H1 (cell line): ENCODE data around the gene NRP2. TPM values are rescaled to one million over a fixed set of nuclear protein-coding genes. Genes with fewer than 3 reads are reported as not detected.

Experiments used
- CTCF ChIA-PET: fragments of 300-600 bp; sonication (Branson Sonifier 250); formaldehyde crosslinking; loops from one replicate; lab custom pipeline; 2021; ENCODE audit not compliant: partially characterized antibody; lab: Charles Lee
- POLR2A ChIA-PET: fragments of 300-600 bp; sonication (Branson Sonifier 250); formaldehyde crosslinking; loops from one replicate; lab custom pipeline; 2021; ENCODE audit warnings: inconsistent platforms; ENCODE audit not compliant: partially characterized antibody; lab: Charles Lee
- DNase-seq, 2 experiments: peaks; one replicate each; pipeline versions ENCODE4 v3.0.0 to v3.0.0-alpha.2; 2010 to 2022; ENCODE audit warnings: low spot score in 2 of 2, low read depth in 1 of 2, mixed read lengths in 1 of 2
- FAIRE-seq: peaks from 2 replicates; lab custom pipeline; 2011; peaks lifted over from hg19 to GRCh38; lab: Jason Lieb, UNC
- H2AFZ ChIP-seq: 2 replicates; pipeline ENCODE4 v1.8.1; 2012; ENCODE audit warnings: low read length, inconsistent platforms
- H2AK5ac ChIP-seq: 2 replicates; pipeline ENCODE4 v1.6.1; 2013; ENCODE audit warnings: low read depth, low read length
- H2BK120ac ChIP-seq: replicated peaks from 2 replicates; pipeline ENCODE3; 2013; ENCODE audit warnings: low read depth, low read length, inconsistent platforms
- H2BK12ac ChIP-seq: 2 replicates; pipeline ENCODE4 v1.6.1; 2013; ENCODE audit warnings: low read depth, low read length
- H2BK15ac ChIP-seq: 2 replicates; pipeline ENCODE4 v1.6.1; 2013; ENCODE audit warnings: low read length
- H2BK20ac ChIP-seq: 2 replicates; pipeline ENCODE4 v1.6.1; 2013; ENCODE audit warnings: low read length
- H2BK5ac ChIP-seq: 2 replicates; pipeline ENCODE4 v1.6.1; 2013; ENCODE audit warnings: low read depth, low read length
- H3K14ac ChIP-seq: 2 replicates; pipeline ENCODE4 v1.6.1; 2013; ENCODE audit warnings: inconsistent platforms; ENCODE audit not compliant: insufficient read length
- H3K18ac ChIP-seq: 2 replicates; pipeline ENCODE4 v1.6.1; 2013; ENCODE audit warnings: low read length; ENCODE audit errors: extremely low read depth
- H3K23ac ChIP-seq: 2 replicates; pipeline ENCODE4 v1.6.1; 2013; ENCODE audit warnings: inconsistent platforms; ENCODE audit not compliant: insufficient read length
- H3K23me2 ChIP-seq: 2 replicates; pipeline ENCODE4 v1.6.1; 2013; ENCODE audit warnings: low read depth, low read length
- H3K27ac ChIP-seq: 2 replicates; pipeline ENCODE4 v1.6.1; 2011; ENCODE audit warnings: low read depth, low read length, inconsistent platforms
- H3K27me3 ChIP-seq, 4 experiments: replicated peaks in 1 of 4; 1 replicate in 1 of 4; 2 replicates in 3 of 4; pipeline versions ENCODE4 v1.6.1 to v1.8.1; 2011 to 2013; ENCODE audit warnings: low read length in 3 of 4, mild to moderate bottlenecking in 3 of 4, inconsistent platforms in 2 of 4, mixed read lengths in 2 of 4, moderate library complexity in 1 of 4; ENCODE audit not compliant: control insufficient read depth in 3 of 4, insufficient read depth in 3 of 4; ENCODE audit errors: extremely low read depth in 1 of 4
- H3K36me3 ChIP-seq, 4 experiments: 2 replicates each; pipeline versions ENCODE4 v1.6.1 to v1.8.1; 2011 to 2013; ENCODE audit warnings: mild to moderate bottlenecking in 4 of 4, low read length in 3 of 4, moderate library complexity in 2 of 4, control low read depth in 1 of 4, inconsistent platforms in 1 of 4; ENCODE audit not compliant: insufficient read depth in 4 of 4, control insufficient read depth in 2 of 4
- H3K4ac ChIP-seq: replicated peaks from 2 replicates; pipeline ENCODE3; 2013; ENCODE audit warnings: low read length, low read depth, mixed read lengths, inconsistent platforms; ENCODE audit not compliant: insufficient read length
- H3K4me1 ChIP-seq, 4 experiments: replicated peaks in 1 of 4; 1 replicate in 1 of 4; 2 replicates in 3 of 4; pipeline versions ENCODE4 v1.6.1 to v1.8.1; 2011 to 2013; ENCODE audit warnings: low read length in 3 of 4, inconsistent platforms in 2 of 4, mixed read lengths in 1 of 4; ENCODE audit not compliant: insufficient read depth in 4 of 4, control insufficient read depth in 3 of 4
- H3K4me2 ChIP-seq, 2 experiments: 2 replicates each; pipeline versions ENCODE4 v1.6.1 to v1.8.1; 2011 to 2013; ENCODE audit warnings: low read depth in 2 of 2, low read length in 2 of 2, control low read depth in 1 of 2, inconsistent platforms in 1 of 2, mild to moderate bottlenecking in 1 of 2; ENCODE audit not compliant: insufficient read depth in 1 of 2
- H3K4me3 ChIP-seq, 4 experiments: fragments of 200-600, 300-600 bp in 1 of 4; sonication (generic), shearing (Covaris generic), sonication (Bioruptor Twin) in 1 of 4; 2 replicates each; pipeline versions ENCODE4 v1.5.1 to v1.8.1; 2011 to 2016; ENCODE audit warnings: low read length in 4 of 4, low read depth in 3 of 4, control low read depth in 2 of 4, inconsistent platforms in 2 of 4, mild to moderate bottlenecking in 2 of 4, mixed read lengths in 1 of 4, moderate library complexity in 1 of 4; ENCODE audit not compliant: insufficient read depth in 2 of 4; ENCODE audit errors: extremely low read depth in 1 of 4
- H3K56ac ChIP-seq: replicated peaks from 2 replicates; pipeline ENCODE3; 2013; ENCODE audit warnings: low read depth, mild to moderate bottlenecking, mixed read lengths, low read length, inconsistent platforms; ENCODE audit not compliant: insufficient read length
- H3K79me1 ChIP-seq: 2 replicates; pipeline ENCODE4 v1.6.1; 2013; ENCODE audit warnings: low read depth, low read length, control low read depth
- H3K79me2 ChIP-seq, 2 experiments: 2 replicates each; pipeline versions ENCODE4 v1.6.1 to v1.8.1; 2012 to 2013; ENCODE audit warnings: low read length in 2 of 2, mild to moderate bottlenecking in 2 of 2, inconsistent platforms in 1 of 2; ENCODE audit not compliant: insufficient read depth in 2 of 2, control insufficient read depth in 1 of 2
- H3K9ac ChIP-seq, 4 experiments: replicated peaks in 1 of 4; 1 replicate in 1 of 4; 2 replicates in 3 of 4; pipeline versions ENCODE4 v1.6.1 to v1.8.1; 2011 to 2013; ENCODE audit warnings: low read depth in 3 of 4, low read length in 3 of 4, control low read depth in 2 of 4, mild to moderate bottlenecking in 2 of 4, moderate library complexity in 2 of 4, inconsistent platforms in 1 of 4; ENCODE audit errors: extremely low read depth in 1 of 4
- H3K9me3 ChIP-seq, 2 experiments: 2 replicates each; pipeline versions ENCODE4 v1.6.1 to v1.8.1; 2012 to 2013; ENCODE audit warnings: mild to moderate bottlenecking in 2 of 2, moderate library complexity in 2 of 2, control low read depth in 1 of 2, inconsistent platforms in 1 of 2, low read depth in 1 of 2, low read length in 1 of 2, mixed read lengths in 1 of 2; ENCODE audit not compliant: insufficient read depth in 2 of 2
- H4K20me1 ChIP-seq, 2 experiments: replicated peaks in 1 of 2; 2 replicates each; pipeline versions ENCODE3 to v1.8.1; 2011 to 2013; ENCODE audit warnings: inconsistent platforms in 2 of 2, low read length in 2 of 2, mild to moderate bottlenecking in 1 of 2; ENCODE audit not compliant: insufficient read depth in 2 of 2, control insufficient read depth in 1 of 2
- H4K5ac ChIP-seq: 2 replicates; pipeline ENCODE4 v1.6.1; 2013; ENCODE audit warnings: low read length, low read depth, mixed read lengths, inconsistent platforms; ENCODE audit not compliant: insufficient read length
- H4K8ac ChIP-seq: 2 replicates; pipeline ENCODE4 v1.8.0; 2013; ENCODE audit warnings: mild to moderate bottlenecking, moderate library complexity, low read length, inconsistent platforms; ENCODE audit not compliant: insufficient read depth; ENCODE audit errors: extremely low read depth
- H4K91ac ChIP-seq: replicated peaks from 2 replicates; pipeline ENCODE3; 2013; ENCODE audit warnings: low read length, mixed read lengths, inconsistent platforms; ENCODE audit not compliant: insufficient read length
- ASH2L ChIP-seq: fragments of 200-600, 300-600 bp; sonication (generic); IDR thresholded peaks from one replicate; pipeline ENCODE4 v1.7.1; 2017; ENCODE audit warnings: low read length
- CBX5 ChIP-seq: fragments of 300-800, 300-1000 bp; sonication (generic); IDR thresholded peaks from 2 replicates; pipeline ENCODE4 v1.7.1; 2016; ENCODE audit warnings: antibody characterized with exemption, low read length, low read depth
- EGR1 ChIP-seq: IDR thresholded peaks from 2 replicates; pipeline ENCODE4 v1.6.1; 2011; ENCODE audit warnings: low read depth, low read length, borderline replicate concordance
- EP300 ChIP-seq, 2 experiments: IDR thresholded peaks; 1 replicate in 1 of 2; 2 replicates in 1 of 2; pipeline ENCODE4 v1.6.1; 2011 to 2012; ENCODE audit warnings: low read depth in 2 of 2, low read length in 2 of 2, mild to moderate bottlenecking in 2 of 2, borderline replicate concordance in 1 of 2, inconsistent platforms in 1 of 2, moderate library complexity in 1 of 2
- JUN ChIP-seq: IDR thresholded peaks from 2 replicates; pipeline ENCODE4 v1.6.1; 2011; ENCODE audit warnings: low read depth, mild to moderate bottlenecking, improper control_type of control experiment, low read length
- KDM5A ChIP-seq: fragments of 200-600 bp; IDR thresholded peaks from 2 replicates; pipeline ENCODE4 v1.7.1; 2012; ENCODE audit warnings: mild to moderate bottlenecking, low read length, inconsistent platforms, mixed read lengths
- NRF1 ChIP-seq: IDR thresholded peaks from 2 replicates; pipeline ENCODE4 v1.6.1; 2011; ENCODE audit warnings: mild to moderate bottlenecking, low read depth, low read length, improper control_type of control experiment
- POU5F1 ChIP-seq: IDR thresholded peaks from 2 replicates; pipeline ENCODE4 v1.6.1; 2011; ENCODE audit warnings: low read depth, mild to moderate bottlenecking, low read length, moderate library complexity
- RNF2 ChIP-seq: fragments of 200-900, 300-1000 bp; sonication (generic); IDR thresholded peaks from 2 replicates; pipeline ENCODE4 v1.7.1; 2016; ENCODE audit warnings: borderline replicate concordance, low read depth, mild to moderate bottlenecking, antibody characterized with exemption, low read length; ENCODE audit not compliant: poor library complexity, severe bottlenecking; ENCODE audit errors: missing control alignments
- SP2 ChIP-seq: IDR thresholded peaks from 2 replicates; pipeline ENCODE4 v1.6.1; 2012; ENCODE audit warnings: mild to moderate bottlenecking, low read length, inconsistent platforms
- SP4 ChIP-seq: IDR thresholded peaks from 2 replicates; pipeline ENCODE4 v1.6.1; 2012; ENCODE audit warnings: low read length, inconsistent platforms
- SRF ChIP-seq: IDR thresholded peaks from 2 replicates; pipeline ENCODE4 v1.6.1; 2011; ENCODE audit warnings: mild to moderate bottlenecking, low read depth, low read length, moderate library complexity
- ZNF274 ChIP-seq: IDR thresholded peaks from 2 replicates; pipeline ENCODE4 v1.7.0; 2012; ENCODE audit warnings: low read length, borderline replicate concordance; ENCODE audit errors: extremely low read depth
- WGBS, 2 experiments: shearing (Covaris generic) in 1 of 2; methylation state at CpG; one replicate each; pipeline versions ENCODE4 v1.1.6 to v1.1.7; 2013 to 2015; ENCODE audit warnings: low lambda C conversion rate in 2 of 2, mixed read lengths in 2 of 2, inconsistent platforms in 1 of 2, low coverage in 1 of 2, missing lambda C conversion rate in 1 of 2; ENCODE audit not compliant: insufficient replicate concordance in 2 of 2, insufficient coverage in 1 of 2, insufficient read length in 1 of 2; ENCODE audit errors: extremely low coverage in 1 of 2, missing lambda C conversion rate in 1 of 2; 5-methylcytosine and 5-hydroxymethylcytosine counted together
- polyA plus RNA-seq, 7 experiments: library from polyadenylated mRNA; depleted of rRNA in 3 of 7; stranded (reverse) in 5 of 7; unstranded in 2 of 7; fragments of >200 nt in 5 of 7; fragments of 200-250 nt in 2 of 7; gene quantifications; 1 replicate in 5 of 7; 2 replicates in 1 of 7; 4 replicates in 1 of 7; pipeline versions ENCODE4 v1.2.1 to v1.2.3, GENCODE V29; 2011 to 2013; ENCODE audit warnings: missing spikeins in 2 of 7, mixed read lengths in 2 of 7
- total RNA-seq: library from RNA; stranded (reverse); fragmentation: NEBNext Ultra II Directional; extraction: Animal tissue kit (Norgen Biotek cat#: 25700); gene quantifications from 2 replicates; pipeline ENCODE4 v1.2.1, GENCODE V29; 2021
- TF ChIP-seq, protein P1 (sequence below): IDR thresholded peaks from 2 replicates; pipeline ENCODE4 v1.6.1; 2011; ENCODE audit warnings: low read length, improper control_type of control experiment

Gene NRP2
- total and polyA plus RNA-seq, 2 of the 8 experiments (the other 6 are each of a cell fraction or from before 2014, with no cell fraction given), result 32.0 to 37.8 TPM

DNA sequence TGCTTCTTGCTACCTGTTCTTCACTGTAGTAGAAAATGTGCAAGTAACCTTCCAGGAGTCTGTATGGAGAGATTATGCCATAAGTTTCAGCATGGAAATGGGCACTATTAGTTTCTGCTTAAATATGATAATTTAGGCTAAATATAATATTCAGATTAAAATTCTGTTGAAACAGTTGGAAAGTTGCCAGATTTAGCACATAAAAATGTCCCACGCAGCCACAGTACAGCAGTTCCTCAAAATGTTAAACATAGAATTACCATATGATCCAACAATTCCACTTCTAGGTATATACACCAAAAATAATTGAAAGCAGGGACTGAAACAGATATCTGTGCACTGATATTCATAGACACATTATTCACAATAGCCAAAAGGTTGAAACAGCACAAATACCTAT lies 121.2 kb downstream of the NRP2 start:
- FAIRE-seq (no peak), DNase-seq (no peak)
- no peak overlapping the region for H4K91ac ChIP-seq
- H2BK5ac ChIP-seq, result no peak overlapping the region
- peaks cover 0 to 5% (median 0%) of the 10 kb centered on the region in 4 experiments; a peak in 2 of 8 replicates for H3K36me3 ChIP-seq
- peaks cover 0 to 2% (median 0%) of the 10 kb centered on the region in 4 experiments; a peak in 1 of 7 replicates for H3K4me1 ChIP-seq
- H2BK15ac ChIP-seq, result no peak overlapping the region
- no peak overlapping the region for H3K56ac ChIP-seq
- no peak overlapping the region for H2BK120ac ChIP-seq
- H2AFZ ChIP-seq, result no peak overlapping the region
- H2BK20ac ChIP-seq, result no peak overlapping the region
- H3K14ac ChIP-seq, result no peak overlapping the region
- no peak overlapping the region for H3K4me2 ChIP-seq
- no peaks in the 10 kb centered on the region for H3K79me2 ChIP-seq
- H2BK12ac ChIP-seq, result no peak overlapping the region
- H4K5ac ChIP-seq, result no peak overlapping the region
- no peak overlapping the region for H4K8ac ChIP-seq
- H3K4me3 ChIP-seq, result no peak overlapping the region
- no peak overlapping the region for H3K9ac ChIP-seq
- peaks cover 0 to 7% of the 10 kb centered on the region in 2 experiments; a peak in 3 of 4 replicates for H3K9me3 ChIP-seq
- no peak overlapping the region for H3K27ac ChIP-seq
- H3K79me1 ChIP-seq, result no peaks in the 10 kb centered on the region
- no peaks in the 10 kb centered on the region for H3K27me3 ChIP-seq
- H4K20me1 ChIP-seq, result no peaks in the 10 kb centered on the region
- no peak overlapping the region for H3K23ac ChIP-seq
- no peak overlapping the region for H2AK5ac ChIP-seq
- 86% methylated on average over 1 of the region's 1 CpG; no CpG with 5 or more reads in 1 of the 2 experiments for WGBS, 2 experiments
- H3K23me2 ChIP-seq, result no peaks in the 10 kb centered on the region
- POLR2A ChIA-PET, result no interaction called here
- no peak overlapping the region for H3K4ac ChIP-seq
- H3K18ac ChIP-seq, result no peak overlapping the region
- CTCF ChIA-PET, result interaction anchor here (1.7 to 2.8 kb wide), 2 partner anchors 10 to 28 kb away, joined by 8 to 18 read pairs; no protein-coding TSS in a partner anchor
- TF ChIP-seq RNF2 (no peak), EGR1 (no peak), NRF1 (no peak), ZNF274 (no peak), POU5F1 (no peak), CBX5 (no peak), KDM5A (no peak), SP2 (no peak), JUN (no peak), SRF (no peak), ASH2L (no peak), SP4 (no peak), EP300 (IDR thresholded peaks at IDR 0.05; ENCODE audit: borderline replicate concordance in 1 of 2, low read depth in 2 of 2, low read length in 2 of 2) (no peak)
- TF ChIP-seq, protein P1, sequence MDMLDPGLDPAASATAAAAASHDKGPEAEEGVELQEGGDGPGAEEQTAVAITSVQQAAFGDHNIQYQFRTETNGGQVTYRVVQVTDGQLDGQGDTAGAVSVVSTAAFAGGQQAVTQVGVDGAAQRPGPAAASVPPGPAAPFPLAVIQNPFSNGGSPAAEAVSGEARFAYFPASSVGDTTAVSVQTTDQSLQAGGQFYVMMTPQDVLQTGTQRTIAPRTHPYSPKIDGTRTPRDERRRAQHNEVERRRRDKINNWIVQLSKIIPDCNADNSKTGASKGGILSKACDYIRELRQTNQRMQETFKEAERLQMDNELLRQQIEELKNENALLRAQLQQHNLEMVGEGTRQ, result no peak
